Amniotic stem cell (primary cell): ENCODE measurements around the gene PPP4R2.
"Not testable (repeated sequence)": the region's sequence is repeated elsewhere in the genome, so short reads cannot be mapped to it uniquely, and the experiment has no call there.

Experiments
- DNase-seq: peaks from one replicate; lab custom pipeline; 2025; lab: John Stamatoyannopoulos, UW

PPP4R2 gene

GRCh38 chr3:73026111-73026759 is 29.6 kb downstream of the PPP4R2 start:
- no peak for DNase-seq

- DNase-seq: no peak
These were observed 30.1 kb downstream of the PPP4R2 start for GRCh38 chr3:73026760-73027113.

- DNase-seq: no peak
These were observed 32.2 kb downstream of the PPP4R2 start for GRCh38 chr3:73028803-73029202.

- no peak for DNase-seq
These were observed 32.7 kb downstream of the PPP4R2 start for GRCh38 chr3:73029321-73029796.

- no peak for DNase-seq
These were observed 33.5 kb downstream of the PPP4R2 start for GRCh38 chr3:73030073-73030597.

GRCh38 chr3:73031573-73032103 is 35.0 kb downstream of the PPP4R2 start:
- no peak for DNase-seq

GRCh38 chr3:73036694-73037591 is 40.3 kb downstream of the PPP4R2 start:
- DNase-seq: no peak

GRCh38 chr3:73041537-73041936 is 44.9 kb downstream of the PPP4R2 start:
- DNase-seq: no peak

- no peak for DNase-seq
These were observed 46.8 kb downstream of the PPP4R2 start for GRCh38 chr3:73043414-73043813.

- no peak for DNase-seq
These were observed 48.8 kb downstream of the PPP4R2 start for GRCh38 chr3:73045391-73045790.

GRCh38 chr3:73046195-73046594 is 49.6 kb downstream of the PPP4R2 start:
- no peak for DNase-seq

GRCh38 chr3:73049319-73049718 is 52.7 kb downstream of the PPP4R2 start:
- no peak for DNase-seq

- no peak for DNase-seq
These were observed 56.2 kb downstream of the PPP4R2 start for GRCh38 chr3:73052857-73053256.

GRCh38 chr3:73055583-73055982 is 59.0 kb downstream of the PPP4R2 start:
- no peak for DNase-seq

- DNase-seq: no peak
These were observed 59.6 kb downstream of the PPP4R2 start for GRCh38 chr3:73056014-73056844.

GRCh38 chr3:73056845-73057150 is 60.2 kb downstream of the PPP4R2 start:
- DNase-seq: no peak

- DNase-seq: no peak
These were observed 63.7 kb downstream of the PPP4R2 start for GRCh38 chr3:73060302-73060723.

GRCh38 chr3:73061416-73061815 is 64.8 kb downstream of the PPP4R2 start, which contains the start of gene EBLN2:
Gene EBLN2 (plus strand): TSS chr3:73061659. CDS start chr3:73062082, 423 bp downstream.
- DNase-seq: no peak

- not testable (repeated sequence) for DNase-seq
These were observed 69.6 kb downstream of the PPP4R2 start for GRCh38 chr3:73066243-73066642.

GRCh38 chr3:73068419-73068818 is 71.8 kb downstream of the PPP4R2 start:
- no peak for DNase-seq

- no peak for DNase-seq
These were observed 72.6 kb downstream of the PPP4R2 start for GRCh38 chr3:73069187-73069586.
